SU-DHL-6 (cell line): ENCODE measurements around the gene SNCA.

ENCODE experiments used
- H2AFZ ChIP-seq: fragments of 200-600 bp; sonication (generic); 2 replicates; pipeline ENCODE4 v1.6.1; 2014; ENCODE audit warnings: low read depth, mild to moderate bottlenecking, moderate library complexity, mixed read lengths, antibody characterized with exemption, low read length; ENCODE audit not compliant: severe bottlenecking
- H3F3A ChIP-seq: fragments of 200-600 bp; shearing (Covaris generic); 2 replicates; pipeline ENCODE4 v1.6.0; 2016; ENCODE audit warnings: antibody characterized with exemption, mild to moderate bottlenecking; ENCODE audit not compliant: insufficient read depth
- H3K27ac ChIP-seq: fragments of 200-600 bp; sonication (generic); 2 replicates; pipeline ENCODE4 v1.5.1; 2016; ENCODE audit warnings: low read depth, mild to moderate bottlenecking, low read length, moderate library complexity, mixed read lengths
- H3K27me3 ChIP-seq: fragments of 200-600 bp; sonication (generic), shearing (Covaris generic); 2 replicates; pipeline ENCODE4 v1.6.0; 2014; ENCODE audit warnings: mild to moderate bottlenecking, low read length
- H3K36me3 ChIP-seq: fragments of 200-600 bp; sonication (generic); 2 replicates; pipeline ENCODE4 v1.6.1; 2014; ENCODE audit warnings: mild to moderate bottlenecking, low read length, mixed read lengths
- H3K4me2 ChIP-seq: fragments of 300-600, 200-600 bp; shearing (Covaris generic), sonication (generic); 2 replicates; pipeline ENCODE4 v1.6.0; 2014; ENCODE audit warnings: low read length, low read depth, mild to moderate bottlenecking; ENCODE audit not compliant: poor library complexity, severe bottlenecking
- H3K4me3 ChIP-seq: fragments of 200-600 bp; sonication (generic); 2 replicates; pipeline ENCODE4 v1.5.1; 2014; ENCODE audit warnings: antibody characterized with exemption, low read length, mild to moderate bottlenecking, mixed read lengths; ENCODE audit not compliant: insufficient read depth, poor library complexity, severe bottlenecking
- H3K79me2 ChIP-seq: fragments of 200-600 bp; sonication (generic); 2 replicates; pipeline ENCODE4 v1.6.1; 2014; ENCODE audit warnings: mild to moderate bottlenecking, low read length, moderate library complexity; ENCODE audit not compliant: insufficient read depth
- H3K9ac ChIP-seq: fragments of 200-600 bp; sonication (generic); 2 replicates; pipeline ENCODE4 v1.7.0; 2014; ENCODE audit warnings: mild to moderate bottlenecking, low read length
- H3K9me2 ChIP-seq: fragments of 200-600 bp; sonication (generic); replicated peaks from 2 replicates; pipeline ENCODE4 v1.6.1; 2014; ENCODE audit warnings: low read length; ENCODE audit not compliant: insufficient read depth
- H3K9me3 ChIP-seq: fragments of 200-600 bp; sonication (generic); 2 replicates; pipeline ENCODE4 v1.6.1; 2014; ENCODE audit warnings: low read length, mixed read lengths; ENCODE audit not compliant: insufficient read depth
- H4K20me1 ChIP-seq: fragments of 200-600 bp; sonication (generic); 2 replicates; pipeline ENCODE4 v1.6.1; 2014; ENCODE audit warnings: low read depth, mild to moderate bottlenecking, antibody characterized with exemption, low read length, moderate library complexity, mixed read lengths
- CTCF ChIP-seq: fragments of 200-600 bp; sonication (generic); IDR thresholded peaks from one replicate; pipeline ENCODE4 v1.5.1; 2017; ENCODE audit warnings: antibody characterized with exemption, mild to moderate bottlenecking, low read length, moderate library complexity; ENCODE audit not compliant: insufficient read depth, poor library complexity, severe bottlenecking
- EZH2phosphoT487 ChIP-seq: fragments of 200-600 bp; sonication (generic), shearing (Covaris generic); conservative IDR thresholded peaks from 2 replicates; pipeline ENCODE4 v1.6.1; 2018; ENCODE audit warnings: mild to moderate bottlenecking, antibody characterized with exemption, low read length, moderate library complexity, mixed read lengths

Gene SNCA

GRCh38 chr4:89803036-89803435, 33.9 kb downstream of the SNCA start:
- Histone ChIP-seq H3K4me3 (no peak overlapping the region), H3K9me3 (no peaks in the 10 kb centered on the region), H3K27ac (no peak overlapping the region), H3F3A (no peaks in the 10 kb centered on the region), H3K27me3 (no peaks in the 10 kb centered on the region), H2AFZ (no peak overlapping the region), H3K9me2 (no peaks in the 10 kb centered on the region), H4K20me1 (no peaks in the 10 kb centered on the region), H3K36me3 (no peaks in the 10 kb centered on the region), H3K4me2 (no peak overlapping the region), H3K79me2 (no peaks in the 10 kb centered on the region), H3K9ac (no peak overlapping the region)
- TF ChIP-seq CTCF (no peak), EZH2phosphoT487 (no peak)

- Histone ChIP-seq H3K36me3 (no peaks in the 10 kb centered on the region), H2AFZ (no peak overlapping the region), H3K27me3 (no peaks in the 10 kb centered on the region), H3K4me2 (no peak overlapping the region), H3K4me3 (no peak overlapping the region), H4K20me1 (no peaks in the 10 kb centered on the region), H3F3A (no peaks in the 10 kb centered on the region), H3K9me3 (no peaks in the 10 kb centered on the region), H3K9me2 (no peaks in the 10 kb centered on the region), H3K27ac (no peak overlapping the region), H3K9ac (no peak overlapping the region), H3K79me2 (no peaks in the 10 kb centered on the region)
- TF ChIP-seq EZH2phosphoT487: no peak
- TF ChIP-seq CTCF: no peak
Measured at GRCh38 chr4:89800527-89801103, 36.3 kb downstream of the SNCA start.

GRCh38 chr4:89800012-89800516, 36.9 kb downstream of the SNCA start:
- Histone ChIP-seq H3F3A (no peaks in the 10 kb centered on the region), H3K36me3 (no peaks in the 10 kb centered on the region), H3K9me2 (no peaks in the 10 kb centered on the region), H3K27me3 (no peaks in the 10 kb centered on the region), H3K4me3 (no peak overlapping the region), H2AFZ (no peak overlapping the region), H3K9ac (no peak overlapping the region), H3K4me2 (no peak overlapping the region), H3K79me2 (no peaks in the 10 kb centered on the region), H3K27ac (no peak overlapping the region), H3K9me3 (no peaks in the 10 kb centered on the region), H4K20me1 (no peaks in the 10 kb centered on the region)
- TF ChIP-seq CTCF: no peak
- no peak for TF ChIP-seq EZH2phosphoT487
